Activated T-cell treated with anti-CD3 and anti-CD28 coated beads, Interleukin-2, amount 50 U/mL, for 4 hours (primary cell): Measurements from ENCODE around the gene FRMD5. TPM values are rescaled to one million over a fixed set of nuclear protein-coding genes. Genes with fewer than 3 reads are reported as not detected.
"Not testable (repeated sequence)": the region's sequence is repeated elsewhere in the genome, so short reads cannot be mapped to it uniquely, and the experiment has no call there.

Experiments used
- ATAC-seq, 2 donors: fragments of 200-7000 bp; cut with Tn5 transposase; one replicate each; pipeline ENCODE4 v1.10.0; 2021
- DNase-seq: peaks from one replicate; pipeline ENCODE4 v3.0.0-alpha.2; 2020
- H3K27me3 Mint-ChIP-seq: one replicate; pipeline ENCODE4 v1.8.0; 2021; ENCODE audit warnings: low read depth, mixed read lengths
- H3K36me3 Mint-ChIP-seq: one replicate; pipeline ENCODE4 v1.8.0; 2022; ENCODE audit warnings: mixed read lengths; ENCODE audit not compliant: insufficient read depth
- H3K4me1 Mint-ChIP-seq: one replicate; pipeline ENCODE4 v1.8.0; 2021; ENCODE audit warnings: low read depth, mixed read lengths
- H3K4me3 Mint-ChIP-seq: one replicate; pipeline ENCODE4 v1.8.0; 2021; ENCODE audit warnings: mild to moderate bottlenecking, moderate library complexity, mixed read lengths
- H3K9me3 Mint-ChIP-seq: one replicate; pipeline ENCODE4 v1.8.0; 2021; ENCODE audit warnings: mixed read lengths
- total RNA-seq, 3 donors: library from RNA; stranded (reverse); gene quantifications; one replicate each; pipeline ENCODE4 v1.2.1, GENCODE V29; 2021

FRMD5 gene
- total RNA-seq, 3 donors from 2014 or later = 0.13 TPM; not detected in 1

DNA sequence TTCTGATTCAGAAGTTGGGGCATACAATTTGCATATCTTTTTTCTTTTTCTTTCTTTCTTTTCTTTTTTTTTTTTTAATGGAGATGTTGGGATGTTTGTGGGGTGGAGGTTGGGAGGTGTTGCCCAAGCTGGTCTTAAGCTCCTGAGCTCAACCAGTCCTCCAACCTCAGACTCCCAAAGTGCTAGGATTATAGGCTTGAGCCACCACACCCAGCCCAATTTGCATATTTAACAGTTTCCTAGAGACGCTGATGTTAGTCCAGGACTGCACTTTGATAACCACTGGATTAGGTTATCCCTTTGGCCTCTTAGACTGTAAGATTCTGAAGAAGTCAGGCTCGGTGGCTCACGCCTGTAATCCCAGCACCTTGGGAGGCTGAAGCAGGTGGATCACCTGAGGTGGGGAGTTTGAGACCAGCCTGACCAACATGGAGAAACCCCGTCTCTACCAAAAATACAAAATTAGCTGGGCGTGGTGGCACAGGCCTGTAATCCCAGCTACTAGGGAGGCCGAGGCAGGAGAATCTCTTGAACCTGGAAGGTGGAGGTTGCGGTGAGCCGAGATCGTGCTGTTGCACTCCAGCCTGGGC lies 365.0 kb downstream of the FRMD5 start:
- not testable (repeated sequence) for DNase-seq, H3K9me3 Mint-ChIP-seq, H3K27me3 Mint-ChIP-seq, ATAC-seq
- peak overlapping the region; percentile 5 for H3K4me3 Mint-ChIP-seq
- peaks cover 45% of the 10 kb centered on the region for H3K4me1 Mint-ChIP-seq
- peaks cover 18% of the 10 kb centered on the region for H3K36me3 Mint-ChIP-seq

DNA sequence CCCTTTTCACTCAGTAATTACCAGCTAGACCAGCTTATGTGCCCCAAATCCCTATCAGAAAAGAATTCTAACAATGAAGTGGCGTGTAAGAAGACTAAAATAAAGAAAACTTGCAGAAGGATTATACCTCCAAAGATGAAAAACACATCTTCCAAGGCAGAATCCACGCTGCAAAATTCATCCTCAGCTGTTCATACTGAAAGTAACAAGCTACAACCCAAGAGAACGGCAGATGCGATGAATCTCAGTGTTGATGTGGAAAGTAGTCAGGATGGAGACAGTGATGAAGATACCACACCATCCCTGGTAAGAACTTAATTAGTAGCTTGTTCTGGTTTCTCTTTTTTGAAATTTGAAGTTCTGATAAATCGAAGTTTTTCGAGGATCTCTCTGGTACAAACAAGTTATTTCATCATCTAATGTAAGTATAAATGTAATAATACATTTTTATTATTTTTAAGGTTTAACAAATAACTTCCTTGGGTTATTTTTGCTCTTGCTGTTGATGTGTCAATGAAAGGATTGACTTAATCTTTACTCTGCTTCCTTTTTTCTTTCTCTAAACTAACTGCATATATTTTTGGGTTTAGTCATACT lies 366.9 kb downstream of the FRMD5 start:
- ATAC-seq = peak; percentile 32
- H3K4me1 Mint-ChIP-seq = peaks cover 59% of the 10 kb centered on the region
- no peaks in the 10 kb centered on the region for H3K9me3 Mint-ChIP-seq
- DNase-seq = no peak
- no peaks in the 10 kb centered on the region for H3K27me3 Mint-ChIP-seq
- peak overlapping the region; percentile 85 for H3K4me3 Mint-ChIP-seq
- H3K36me3 Mint-ChIP-seq = peaks cover 10% of the 10 kb centered on the region

GRCh38 chr15:43826508-43827341 lies 368.3 kb downstream of the FRMD5 start, which contains the start of gene WDR76:
Gene WDR76 (plus strand): TSS chr15:43827002. CDS start chr15:43827033, 31 bp downstream.
- Mint-ChIP-seq H3K27me3 (no peaks in the 10 kb centered on the region), H3K9me3 (no peaks in the 10 kb centered on the region), H3K4me1 (peaks cover 60% of the 10 kb centered on the region), H3K36me3 (peaks cover 8% of the 10 kb centered on the region), H3K4me3 (peak within 1 kb of the TSS; percentile 85)
- ATAC-seq (peak; percentile 69 to 73), DNase-seq (peak; percentile 57)

DNA sequence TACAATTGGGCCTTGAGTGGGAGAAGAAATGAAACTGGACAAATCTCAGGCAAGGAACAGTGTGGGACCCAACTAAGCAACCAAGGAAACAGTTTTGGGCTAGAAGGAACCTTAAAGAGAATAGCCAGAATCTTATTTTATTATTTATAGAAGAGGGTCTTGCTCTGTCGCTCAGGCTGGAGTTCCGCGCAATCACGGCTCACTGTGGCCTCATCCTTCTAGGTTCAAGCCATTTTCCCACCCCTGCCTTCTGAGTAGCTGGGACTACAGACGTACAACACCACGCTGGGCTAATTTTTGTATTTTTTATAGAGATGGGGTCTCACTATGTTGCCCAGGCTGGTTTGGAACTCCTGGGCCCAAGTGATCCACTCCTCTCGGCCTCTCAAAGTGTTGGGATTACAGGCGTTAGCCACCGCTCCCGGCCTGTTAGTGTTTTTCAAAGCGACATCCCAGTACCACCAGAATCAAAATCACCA lies 369.0 kb downstream of the FRMD5 start:
- Mint-ChIP-seq H3K4me3 (peak overlapping the region; percentile 85), H3K36me3 (peaks cover 9% of the 10 kb centered on the region), H3K27me3 (no peaks in the 10 kb centered on the region), H3K9me3 (no peaks in the 10 kb centered on the region), H3K4me1 (peaks cover 63% of the 10 kb centered on the region)
- ATAC-seq (no peak), DNase-seq (no peak)

GRCh38 chr15:43825305-43825704 lies 369.8 kb downstream of the FRMD5 start:
- not testable (repeated sequence) for ATAC-seq, DNase-seq, H3K36me3 Mint-ChIP-seq, H3K9me3 Mint-ChIP-seq, H3K27me3 Mint-ChIP-seq
- peaks cover 65% of the 10 kb centered on the region for H3K4me1 Mint-ChIP-seq
- H3K4me3 Mint-ChIP-seq = peak overlapping the region; percentile 85

- peaks cover 9% of the 10 kb centered on the region for H3K36me3 Mint-ChIP-seq
Measured at GRCh38 chr15:43824302-43825246, 370.5 kb downstream of the FRMD5 start, which contains the start of gene MFAP1. Gene MFAP1 (minus strand): TSS chr15:43824690. CDS start chr15:43824569, 121 bp downstream.

DNA sequence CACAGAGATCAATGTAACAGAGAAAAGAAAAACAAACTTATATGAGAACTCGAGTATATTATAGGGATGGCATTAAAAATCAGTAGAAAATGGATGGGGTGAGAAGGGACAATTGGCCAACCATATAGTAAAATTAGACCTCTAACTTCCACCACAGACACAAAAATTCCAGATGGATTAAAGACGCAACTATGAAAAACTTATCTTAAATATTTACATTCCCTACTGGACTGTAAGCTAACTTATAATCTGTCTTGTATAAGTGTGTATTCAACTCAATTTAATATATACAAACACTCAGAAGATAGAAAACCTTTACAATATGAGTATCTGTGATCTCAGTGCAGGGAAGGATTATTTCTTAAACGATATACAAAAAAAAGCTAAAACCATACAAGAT lies 373.6 kb downstream of the FRMD5 start:
- Mint-ChIP-seq H3K4me3 (peak overlapping the region; percentile 66), H3K9me3 (no peaks in the 10 kb centered on the region), H3K36me3 (peaks cover 6% of the 10 kb centered on the region), H3K27me3 (no peaks in the 10 kb centered on the region), H3K4me1 (peaks cover 45% of the 10 kb centered on the region)
- DNase-seq (no peak), ATAC-seq (no peak)

More at GRCh38 chr15:43824302-43825246, 370.5 kb downstream of the FRMD5 start, which contains the start of gene MFAP1:
- ATAC-seq (peak; percentile 84 to 85), DNase-seq (peak; percentile 85)
- Mint-ChIP-seq H3K4me1 (peaks cover 63% of the 10 kb centered on the region), H3K27me3 (no peaks in the 10 kb centered on the region), H3K9me3 (no peaks in the 10 kb centered on the region), H3K4me3 (peak within 1 kb of the TSS; percentile 91)

Other genes with a start within 250 kb of the FRMD5 start
- 10 to 100 TPM; 40.2 to 45.3 (median 43.6) TPM for gene GOLM2, start 93.4 kb upstream of the FRMD5 start, total RNA-seq
- 10 to 100 TPM; 46.8 to 52.3 (median 47.8) TPM for gene CTDSPL2, start 232.4 kb upstream of the FRMD5 start, total RNA-seq